Glomerular endothelial cell (primary cell): ENCODE data around the gene MBD3. TPM values are rescaled to one million over a fixed set of nuclear protein-coding genes. Genes with fewer than 3 reads are reported as not detected.

ENCODE experiments used
- DNase-seq: peaks from one replicate; pipeline ENCODE4 v3.0.0-alpha.2; 2011; ENCODE audit warnings: low read depth, low spot score; ENCODE audit errors: extremely low read depth
- total RNA-seq: library from RNA; depleted of rRNA; stranded (reverse); fragments of >200 nt; gene quantifications from 2 replicates; pipeline ENCODE4 v1.2.3, GENCODE V29; 2015

The MBD3 gene
- total RNA-seq, 1 donor from 2014 or later, result 129 TPM

DNA sequence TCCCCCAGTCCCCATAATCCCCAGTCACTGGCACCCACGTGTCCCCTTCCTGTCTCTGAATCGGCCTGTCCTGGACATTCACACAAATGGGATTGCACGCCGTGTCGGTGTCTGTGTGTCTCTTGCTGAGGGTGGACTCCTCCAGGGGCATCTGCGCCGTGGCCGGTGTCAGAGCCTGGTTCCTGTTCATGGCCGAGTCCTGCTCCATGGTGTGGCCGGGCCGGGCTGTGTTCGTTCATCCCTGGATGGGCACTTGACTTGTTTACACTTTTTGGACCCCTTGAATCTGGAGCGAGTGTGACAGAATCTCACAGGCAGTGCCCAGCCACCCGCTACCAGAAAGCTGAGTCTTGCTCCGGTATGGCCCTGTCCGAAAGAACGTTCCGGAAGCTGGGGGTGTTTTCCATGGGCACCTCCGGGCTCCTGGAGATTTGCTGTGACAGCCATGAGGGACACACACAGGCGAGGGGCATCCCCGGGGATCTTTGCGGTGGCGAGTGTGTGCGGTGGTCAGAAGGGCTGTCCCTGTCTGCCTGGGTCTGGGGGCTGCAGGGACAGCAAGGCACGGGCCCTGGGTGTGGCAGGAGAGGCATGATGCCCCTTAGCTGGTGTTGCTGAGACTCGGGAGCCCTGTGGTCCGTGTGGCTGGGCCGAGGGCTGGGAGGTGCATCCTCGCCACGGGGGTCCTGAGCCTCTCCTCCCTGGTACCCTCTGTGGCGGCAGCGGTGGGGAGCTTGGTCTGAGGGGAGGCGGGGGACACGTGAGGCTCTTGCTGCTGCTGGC is 18.1 kb downstream of the MBD3 start:
- no peak for DNase-seq

DNA sequence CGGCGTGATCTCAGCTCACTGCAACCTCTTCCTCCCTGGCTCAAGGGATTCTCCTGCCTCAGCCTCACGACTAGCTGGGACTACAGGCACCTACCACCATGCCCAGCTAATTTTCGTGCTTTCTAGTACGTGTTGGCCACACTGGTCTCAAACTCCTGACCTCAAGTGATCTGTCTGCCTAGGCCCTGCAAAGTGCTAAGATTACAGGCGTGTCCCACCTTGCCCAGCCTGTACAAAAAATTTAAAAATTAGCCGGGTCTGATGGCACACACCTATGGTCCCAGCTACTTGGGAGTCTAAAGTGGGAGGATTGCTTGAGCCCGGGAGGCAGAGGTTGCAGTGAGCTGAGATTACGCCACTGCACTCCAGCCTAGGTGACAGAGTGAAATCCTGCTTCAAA is 19.9 kb downstream of the MBD3 start:
- DNase-seq, result no peak

DNA sequence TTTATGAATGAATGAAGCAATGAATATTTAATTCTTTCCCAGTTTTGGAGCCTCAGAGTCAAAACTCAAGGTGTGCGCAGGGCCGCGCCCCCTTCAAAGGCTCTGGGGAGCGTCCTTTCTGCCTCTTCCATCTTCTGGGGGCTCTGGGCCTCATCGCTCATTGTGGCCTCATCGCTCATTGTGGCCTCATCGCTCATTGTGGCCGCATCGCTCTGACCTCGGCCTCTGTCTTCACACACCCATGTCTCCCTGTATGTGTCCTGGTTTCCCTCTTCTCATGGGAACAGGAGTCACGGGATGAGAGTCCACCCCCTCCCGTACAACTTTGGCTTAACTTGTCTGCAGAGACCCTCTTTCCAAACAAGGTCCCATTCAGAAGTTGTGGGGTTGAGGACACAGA is 21.3 kb downstream of the MBD3 start:
- no peak for DNase-seq

DNA sequence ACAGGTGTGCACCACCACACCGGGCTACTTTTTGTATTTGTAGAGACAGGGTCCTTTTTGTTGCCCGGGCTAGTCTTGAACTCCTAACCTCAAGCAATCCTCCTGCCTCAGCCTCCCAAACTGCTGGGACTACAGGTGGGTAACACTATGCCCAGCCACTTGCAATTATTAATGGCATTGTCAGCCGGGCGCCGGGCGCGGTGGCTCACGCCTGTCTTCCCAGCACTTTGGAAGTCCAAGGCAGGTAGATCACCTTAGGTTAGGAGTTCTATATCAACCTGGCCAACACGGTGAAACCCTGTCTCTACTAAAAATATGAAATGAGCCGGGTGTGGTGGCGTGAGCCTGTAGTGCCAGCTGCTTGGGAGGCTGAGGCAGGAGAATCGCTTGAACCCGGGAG is 21.8 kb downstream of the MBD3 start:
- no peak for DNase-seq

DNA sequence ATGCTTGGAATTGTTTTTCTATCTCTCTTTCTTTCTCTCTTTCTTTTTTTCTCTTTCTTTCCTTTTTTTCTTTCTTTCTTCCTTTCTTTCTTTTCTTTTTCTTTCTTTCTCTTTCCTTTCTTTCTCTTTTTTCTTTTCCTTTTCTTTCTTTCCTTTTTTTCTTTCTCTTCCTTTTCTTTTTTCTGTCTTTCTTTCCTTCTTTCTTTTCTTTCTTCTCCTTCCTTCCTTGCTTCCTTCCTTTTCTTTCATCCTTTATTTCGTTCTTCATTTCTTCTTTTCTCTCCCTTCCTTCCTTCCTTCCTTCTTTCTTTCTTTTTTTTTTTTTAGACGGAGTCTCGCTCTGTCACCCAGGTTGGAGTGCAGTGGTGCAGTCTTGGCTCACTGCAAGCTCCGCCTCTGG is 22.7 kb downstream of the MBD3 start:
- no peak for DNase-seq

DNA sequence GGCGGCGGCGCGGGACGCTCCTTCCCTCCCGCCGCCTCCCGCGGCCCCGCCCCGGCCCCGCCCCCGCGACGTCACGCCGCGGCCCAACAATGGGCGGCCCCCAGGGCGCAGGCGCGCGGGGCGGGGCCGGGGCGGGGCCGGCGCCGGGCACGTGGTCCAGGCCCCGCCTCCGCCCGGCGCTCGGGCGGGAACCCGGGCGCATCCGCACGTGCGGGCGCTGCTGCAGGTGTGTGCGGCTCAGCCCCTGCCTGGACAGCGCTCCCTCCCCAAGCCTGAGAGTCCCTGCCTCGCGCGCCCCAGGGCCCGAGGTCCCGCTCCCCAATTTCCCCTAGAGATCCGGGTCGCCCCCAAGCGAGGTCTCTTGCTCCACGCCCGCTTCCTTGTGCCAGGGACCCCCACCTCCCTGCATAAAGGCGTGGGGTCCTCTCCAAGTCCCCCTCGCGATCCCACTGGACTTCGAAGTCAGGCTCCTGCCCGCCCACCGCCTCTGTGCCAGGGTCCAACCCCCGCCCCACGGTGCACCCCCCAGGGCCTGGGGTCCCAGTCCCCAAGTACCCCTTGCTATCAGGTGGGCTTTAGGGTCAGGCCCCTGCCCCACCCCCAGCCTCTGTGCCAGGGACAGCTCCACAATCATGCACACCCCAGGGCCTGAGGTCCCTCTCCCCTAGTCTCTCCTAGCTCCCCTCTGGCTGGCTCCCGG is 24.2 kb downstream of the MBD3 start, which contains the start of gene MEX3D:
TSS of gene MEX3D (minus strand) at position 6 of the 700 bp plus-strand sequence. CDS start 267 bp downstream, outside the sequence.
- no peak for DNase-seq

DNA sequence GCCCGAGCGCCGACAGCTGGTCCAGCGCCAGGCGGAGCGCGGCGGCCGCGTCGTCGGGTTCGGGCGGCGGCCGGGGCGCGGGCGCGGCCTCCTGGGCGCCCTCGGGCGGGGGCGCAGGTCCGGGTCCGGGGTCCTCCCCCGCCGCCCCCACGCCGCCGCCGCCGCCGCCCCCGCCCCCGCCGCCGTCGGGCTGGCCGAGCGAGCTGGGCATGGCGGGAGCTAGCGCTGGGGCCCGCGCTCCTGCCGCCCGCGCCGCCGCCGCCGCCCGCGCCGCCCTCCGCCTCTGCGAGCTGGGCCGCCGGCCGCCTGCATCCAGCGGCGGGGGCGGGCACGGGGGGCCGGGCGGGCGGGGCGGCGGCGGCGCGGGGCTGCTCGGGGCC is 24.8 kb downstream of the MBD3 start:
- DNase-seq, result no peak

DNA sequence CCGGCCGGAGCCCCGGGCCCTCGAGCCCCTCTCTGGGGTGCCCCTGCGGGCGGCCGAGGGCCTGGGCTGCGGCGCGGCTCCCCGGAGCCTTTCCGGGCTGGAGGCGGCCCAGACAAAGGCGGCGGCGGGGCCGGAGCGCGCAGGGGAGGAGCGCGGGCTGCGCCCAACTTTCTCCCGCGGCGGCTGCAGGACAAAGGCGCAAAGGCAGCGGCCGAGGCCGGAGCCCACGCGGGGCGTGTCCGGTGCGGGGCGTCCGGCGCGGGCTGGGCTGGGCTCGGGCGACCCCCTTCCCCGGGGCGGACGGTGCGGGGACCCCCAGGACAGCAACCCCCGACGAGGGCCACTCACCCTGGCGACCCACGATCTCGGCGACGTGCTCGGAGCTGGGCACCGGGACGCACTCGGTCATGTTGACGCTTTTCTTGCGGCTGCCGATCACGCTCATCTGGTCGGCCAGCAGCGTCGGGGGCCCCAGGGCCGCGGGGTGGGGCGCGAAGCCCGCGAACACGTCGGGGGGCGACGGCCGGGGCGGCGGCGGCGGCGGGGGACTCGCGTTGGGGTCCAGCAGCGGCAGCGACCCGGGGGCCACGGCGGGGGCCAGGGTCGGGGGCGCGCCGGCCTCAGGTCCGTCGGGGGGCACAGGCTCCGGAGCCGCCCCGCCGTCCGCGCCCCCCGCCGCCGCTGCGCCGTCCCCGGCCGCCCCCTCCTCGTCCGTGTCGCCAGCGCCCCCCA is 25.4 kb downstream of the MBD3 start:
- DNase-seq, result no peak

DNA sequence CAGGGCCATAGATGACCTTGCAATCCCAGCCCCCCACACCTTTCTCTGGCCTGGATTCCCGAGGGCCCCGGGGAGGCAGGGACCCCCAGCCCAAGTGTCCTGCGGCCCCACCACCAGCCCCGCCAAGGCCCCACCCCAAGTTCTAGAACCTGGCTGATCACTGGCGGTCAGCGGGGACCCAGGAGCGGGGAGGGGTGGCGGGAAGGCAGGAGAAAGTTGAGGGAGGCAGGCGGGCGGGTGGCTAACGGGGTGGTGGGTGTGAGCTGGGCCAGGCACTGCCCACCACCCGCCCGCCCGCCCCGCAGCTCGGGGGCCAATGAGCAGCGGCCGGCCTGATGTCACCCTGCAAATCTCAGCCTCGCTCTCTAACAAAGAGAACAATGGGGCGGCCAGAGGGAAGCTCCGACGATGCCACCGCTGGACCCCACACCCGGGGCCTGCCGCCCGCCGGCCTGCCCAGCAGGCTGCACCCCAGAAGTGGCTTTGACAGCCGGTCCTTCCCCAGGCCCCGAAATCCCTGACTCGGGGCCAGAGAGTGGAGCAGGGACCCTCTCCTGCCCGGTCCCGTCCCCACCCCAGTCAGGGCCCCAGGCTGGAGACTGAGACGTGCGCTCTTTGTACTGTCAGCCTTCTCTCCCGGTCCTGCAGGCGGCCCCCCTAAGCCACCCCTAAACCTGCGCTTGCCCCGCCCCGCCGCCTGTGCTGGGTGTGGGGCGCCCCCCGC is 26.1 kb downstream of the MBD3 start:
- no peak for DNase-seq

DNA sequence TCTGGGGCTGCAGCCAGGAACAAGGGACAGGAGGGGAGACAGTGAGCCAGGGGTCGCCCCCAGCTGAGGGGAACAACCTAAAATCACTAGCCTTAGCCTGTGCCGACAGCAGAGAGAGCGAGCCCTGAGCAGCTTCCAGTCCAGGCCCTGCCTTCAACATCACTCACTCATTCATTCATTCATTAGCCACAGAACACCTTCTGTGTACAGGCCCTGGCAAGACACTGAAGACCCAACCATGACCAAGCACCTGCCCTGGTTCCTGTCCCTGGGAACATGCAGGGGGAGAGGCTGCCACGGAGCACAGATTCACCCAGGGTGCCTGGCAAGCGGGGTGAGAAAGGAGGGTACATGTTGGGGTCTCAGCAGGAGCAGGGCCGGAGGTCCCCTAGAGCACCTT is 29.4 kb downstream of the MBD3 start:
- no peak for DNase-seq

DNA sequence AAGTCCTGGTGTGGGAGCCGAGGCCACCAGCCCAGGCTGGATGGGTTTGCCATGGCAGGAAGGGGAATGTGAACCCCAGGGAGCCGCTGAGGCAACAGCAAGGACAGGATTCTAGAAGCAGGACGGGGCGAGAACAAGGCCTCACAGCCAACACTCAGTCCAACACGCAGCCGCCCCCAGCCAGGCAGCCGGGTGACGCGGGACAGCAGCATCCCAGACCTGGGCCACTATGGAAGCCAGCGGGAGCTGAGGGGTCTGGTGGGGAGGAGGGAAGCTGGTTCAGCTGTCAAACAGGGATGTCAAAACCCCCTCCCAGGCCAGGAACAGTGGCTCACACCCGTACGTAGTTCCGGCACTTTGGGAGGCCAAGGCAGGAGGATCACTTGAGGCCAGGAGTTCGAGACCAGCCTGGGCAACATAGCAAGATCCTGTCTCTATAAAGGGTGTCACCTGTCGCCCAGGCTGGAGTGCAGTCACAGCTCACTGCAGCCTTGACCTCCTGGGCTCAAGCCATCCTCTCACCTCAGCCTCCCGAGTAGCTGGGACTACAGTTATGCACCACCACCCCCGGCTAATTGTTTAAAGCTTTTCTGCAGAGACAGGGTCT is 31.3 kb downstream of the MBD3 start:
- no peak for DNase-seq

DNA sequence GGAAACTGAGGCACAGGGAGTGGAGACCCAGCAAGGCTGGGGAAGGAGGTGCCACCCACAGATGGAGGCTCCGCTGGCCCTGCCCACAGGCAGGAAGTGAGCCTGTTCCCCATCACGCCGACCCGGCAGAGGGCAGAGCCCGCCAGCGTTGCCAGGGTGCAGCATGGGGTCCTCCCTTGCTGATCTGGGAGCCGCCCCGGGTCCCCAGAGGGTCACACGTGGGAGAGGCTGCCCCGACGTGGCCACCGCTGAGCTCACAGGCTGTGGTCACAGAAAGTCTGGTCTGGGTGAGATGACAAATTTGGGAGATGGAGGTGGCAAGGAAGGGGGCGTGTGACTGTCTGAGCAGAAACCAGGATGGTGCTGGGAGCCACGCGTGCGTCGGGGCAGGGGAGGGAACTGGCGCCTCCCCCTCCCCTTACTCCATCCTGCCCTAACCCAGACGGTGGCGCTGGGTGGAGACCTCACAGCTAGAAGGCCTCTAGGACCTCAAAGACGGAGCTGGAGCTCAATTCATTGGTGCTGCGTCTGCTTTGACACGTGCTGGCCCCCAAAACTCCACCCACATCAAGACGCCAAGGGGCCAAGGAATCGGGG is 32.3 kb downstream of the MBD3 start:
- DNase-seq, result no peak

DNA sequence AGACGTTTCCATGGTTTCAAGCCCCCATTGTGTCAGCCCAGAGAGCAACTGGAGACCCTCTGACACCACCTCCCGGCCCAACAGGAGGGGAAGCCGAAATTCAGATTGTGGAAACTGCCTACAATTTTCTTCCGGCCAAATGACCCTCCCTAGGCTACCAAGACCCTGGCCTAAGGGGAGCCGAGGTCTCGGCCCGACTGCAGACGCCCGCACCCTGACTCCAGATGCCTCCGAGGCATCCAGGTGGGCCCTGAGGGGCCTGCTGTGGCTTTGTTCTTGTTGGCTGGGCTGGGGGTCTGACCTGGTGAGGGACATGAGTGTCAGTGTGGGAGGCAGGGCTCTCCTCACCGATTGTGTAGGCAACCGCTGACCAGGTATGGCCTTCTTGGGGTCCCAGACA is 34.1 kb downstream of the MBD3 start:
- DNase-seq, result no peak

DNA sequence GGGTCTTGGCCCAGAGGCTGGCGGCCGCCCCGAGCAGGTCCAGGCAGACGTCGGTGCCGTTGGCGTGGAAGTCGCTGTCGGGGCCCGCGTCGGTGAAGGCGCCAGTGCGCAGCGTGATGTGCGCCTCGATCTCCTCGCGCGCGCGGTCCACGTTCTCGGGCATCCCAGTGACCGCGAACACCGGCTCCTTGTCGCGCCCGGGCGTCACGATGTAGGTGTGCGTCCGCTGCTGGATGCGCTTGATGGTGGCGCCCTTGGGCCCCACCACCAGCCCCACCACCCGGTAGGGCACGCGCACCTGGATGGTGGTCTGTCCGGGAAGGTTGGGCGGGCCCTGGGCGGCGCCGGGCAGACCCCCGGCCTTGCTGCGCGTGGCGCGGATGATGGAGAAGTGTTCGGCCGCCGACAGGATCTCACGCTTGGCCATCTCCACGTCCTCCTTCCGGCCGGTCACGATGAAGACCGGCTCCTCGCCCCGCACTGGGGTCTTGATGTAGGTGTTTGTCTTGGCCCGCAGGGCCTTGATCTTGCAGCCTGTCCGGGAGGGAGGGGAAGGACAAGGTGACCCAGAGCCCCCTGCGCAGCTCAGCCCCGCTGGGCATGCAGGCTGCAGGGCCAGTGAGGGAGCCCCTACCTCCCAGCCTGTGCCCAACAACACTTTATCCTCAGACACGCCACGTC is 36.1 kb downstream of the MBD3 start:
- no peak for DNase-seq

DNA sequence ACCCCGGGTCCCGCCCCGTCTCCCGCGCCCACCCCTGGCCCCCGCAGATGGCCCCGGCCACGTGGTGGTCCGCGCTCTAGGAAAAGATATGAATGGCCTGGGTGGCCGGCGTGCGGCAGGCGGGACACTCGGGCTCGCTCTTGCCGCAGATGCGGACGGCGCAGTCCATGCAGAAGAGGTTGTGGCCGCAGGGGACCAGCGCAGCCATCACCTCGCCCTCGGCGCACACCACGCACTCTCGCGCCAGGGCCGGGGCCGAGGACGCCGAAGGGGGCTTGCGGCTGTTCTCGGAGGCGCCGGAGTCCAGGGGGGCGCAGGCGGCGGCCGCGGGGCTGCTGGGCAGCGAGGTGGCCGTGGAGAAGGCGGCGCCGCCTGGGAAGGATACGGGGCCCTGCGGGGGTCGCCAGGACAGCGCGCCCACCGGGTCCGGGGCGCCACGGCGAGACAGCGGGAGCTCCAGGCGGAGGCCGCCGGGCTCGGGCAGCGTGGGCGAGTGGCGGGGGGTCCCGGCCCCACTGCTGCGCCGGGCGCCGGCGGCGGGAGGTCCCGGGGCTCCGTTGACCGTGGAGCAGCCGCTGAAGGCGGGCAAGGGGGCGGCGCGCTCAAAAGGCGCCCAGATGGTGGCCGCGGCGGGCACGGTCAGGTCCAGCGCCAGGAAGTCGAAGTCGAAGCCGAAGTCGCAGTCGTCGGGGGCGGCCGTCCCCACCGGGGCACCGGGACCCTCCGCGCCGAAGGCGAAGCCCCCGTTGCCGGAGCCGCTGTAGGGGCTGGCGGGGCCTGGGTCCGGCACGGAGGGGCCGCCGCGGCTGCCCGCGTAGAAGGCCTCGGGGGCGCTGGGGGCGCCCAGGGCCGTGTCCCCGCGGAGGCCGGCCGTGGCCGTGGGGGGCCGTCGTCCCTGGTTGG is 36.9 kb downstream of the MBD3 start:
- DNase-seq, result no peak

DNA sequence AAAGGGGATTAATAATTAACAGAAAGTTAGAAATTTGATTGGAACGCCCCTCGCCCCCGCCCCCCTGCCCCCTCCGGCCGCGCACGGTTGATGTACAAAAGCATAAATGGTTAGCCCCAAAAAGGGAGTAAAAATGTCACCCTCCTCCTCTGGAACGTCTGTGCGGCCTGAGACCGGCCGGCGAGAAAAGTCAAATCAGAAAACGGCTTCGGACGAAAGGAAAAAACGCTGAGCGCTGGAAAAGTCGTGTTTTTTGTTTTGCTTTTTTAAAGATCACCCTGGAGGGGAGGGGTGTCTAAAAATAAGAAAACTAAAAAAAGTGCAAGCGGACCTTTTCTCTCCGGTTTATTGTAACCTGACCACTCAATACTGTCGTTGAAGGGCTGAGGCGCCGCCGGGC is 37.7 kb downstream of the MBD3 start:
- DNase-seq, result no peak

DNA sequence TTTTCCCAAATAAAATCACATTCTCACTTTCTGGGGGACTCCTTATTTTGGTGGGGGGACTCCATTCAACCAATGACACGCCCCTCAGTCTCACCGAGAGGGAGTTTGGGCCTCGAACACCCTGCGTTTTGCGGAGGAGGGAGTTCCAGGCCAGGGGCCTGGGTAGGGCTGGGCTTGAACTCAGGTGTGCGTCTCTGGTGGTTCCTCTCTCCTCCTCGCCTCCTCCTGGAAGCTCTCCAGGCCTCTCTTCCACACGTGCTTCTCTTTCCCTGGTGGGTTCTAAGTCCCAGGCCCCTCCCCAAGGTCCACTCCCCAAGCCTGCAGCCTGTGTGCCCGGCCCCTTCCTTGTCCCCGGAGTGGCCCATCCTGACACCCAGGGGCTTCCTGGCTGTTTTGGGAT is 39.2 kb downstream of the MBD3 start:
- no peak for DNase-seq
